Head of caudate nucleus (tissue), 42 donors: Measurements from ENCODE around the gene PBX3.
A peak's percentile ranks its signal among the peaks of the same experiment; 100 is the strongest.

Experiments used
- DNase-seq, 42 donors: peaks; one replicate each; pipeline versions ENCODE4 v3.0.0 to v3.0.0-alpha.2; 2020 to 2021; ENCODE audit warnings: mixed read lengths in 7 of 42
- intact Hi-C: fragments of 100-400 bp; cut with DNase I; formaldehyde crosslinking; loops from one replicate; pipeline ENCODE4 v1.15.0; 2022

Gene PBX3

GRCh38 chr9:125950880-125951471 is 203.8 kb downstream of the PBX3 start:
- DNase-seq = no peak
- intact Hi-C loops = no loop called here

DNA sequence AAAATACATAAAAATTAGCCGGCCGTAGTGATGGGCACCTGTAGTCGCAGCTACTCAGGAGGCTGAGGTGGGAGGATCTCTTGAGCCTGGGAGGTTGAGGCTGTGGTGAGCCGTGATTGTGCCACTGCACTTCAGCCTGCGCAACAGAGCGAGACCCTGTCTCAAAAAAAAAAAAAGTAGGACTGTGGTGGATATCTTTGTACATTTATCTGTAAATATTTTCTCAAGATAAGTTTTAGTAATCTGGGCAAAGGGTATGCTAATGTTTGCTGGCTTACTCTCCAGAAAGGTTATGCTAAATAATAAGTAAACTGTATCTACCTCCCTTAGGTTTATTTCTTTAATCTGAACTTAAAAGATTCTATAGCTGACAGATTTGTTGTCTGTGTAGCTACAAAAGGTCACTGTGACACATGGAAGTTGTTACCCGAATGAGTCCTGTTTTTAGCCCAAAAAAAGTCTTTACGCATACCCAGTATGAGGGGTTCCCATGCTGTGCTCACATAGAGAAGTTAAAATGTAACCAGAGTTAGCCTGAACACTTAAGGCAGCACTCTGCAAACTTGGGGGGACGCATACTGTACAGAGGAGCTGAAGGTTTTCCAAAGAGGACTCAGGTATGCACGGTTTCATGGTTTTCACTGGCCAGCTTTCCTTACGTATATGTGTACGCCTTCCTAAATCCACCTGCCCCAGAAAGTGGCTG is 206.3 kb downstream of the PBX3 start:
- intact Hi-C loops = no loop called here

DNA sequence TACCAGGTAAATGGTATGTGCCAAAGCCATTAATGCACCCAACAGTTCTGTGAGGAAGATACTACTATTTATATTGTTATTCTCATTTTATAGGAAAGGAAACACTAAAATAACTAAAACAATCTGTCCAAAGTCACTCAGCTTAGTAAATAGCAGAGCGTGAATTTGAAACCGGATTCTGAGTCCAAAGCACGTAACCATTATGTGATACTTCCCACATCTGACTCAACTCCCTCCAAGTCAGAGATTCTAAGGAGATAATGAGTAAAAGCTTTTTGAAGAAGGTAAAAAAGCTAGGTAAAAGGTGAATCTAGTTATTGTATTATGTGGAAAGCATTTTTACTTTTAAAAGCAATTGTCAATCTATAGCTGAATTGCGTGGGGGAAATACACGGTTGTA is 208.9 kb downstream of the PBX3 start:
- DNase-seq = no peak
- intact Hi-C loops = no loop called here

More for the DNA sequence above, 206.3 kb downstream of the PBX3 start:
- no peak for DNase-seq

DNA sequence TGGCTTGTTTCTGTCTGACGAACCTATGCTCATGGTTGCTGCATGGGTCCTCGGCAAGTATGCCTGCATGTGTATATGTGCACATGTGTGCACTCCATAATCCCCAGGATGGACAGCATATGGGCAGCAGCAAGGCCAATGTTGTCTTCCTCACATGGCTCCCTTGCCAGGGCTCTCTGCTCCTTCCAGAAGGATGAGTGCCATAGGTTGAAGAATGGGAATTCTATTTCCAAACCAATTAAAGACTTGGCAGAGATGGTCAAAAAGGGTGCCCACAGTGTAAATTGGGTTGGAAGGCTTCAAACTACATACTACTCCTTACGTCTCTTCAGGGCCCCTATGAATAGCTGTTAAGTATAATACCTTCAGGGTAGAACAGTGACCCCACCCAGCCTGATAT is 212.1 kb downstream of the PBX3 start:
- DNase-seq = no peak

DNA sequence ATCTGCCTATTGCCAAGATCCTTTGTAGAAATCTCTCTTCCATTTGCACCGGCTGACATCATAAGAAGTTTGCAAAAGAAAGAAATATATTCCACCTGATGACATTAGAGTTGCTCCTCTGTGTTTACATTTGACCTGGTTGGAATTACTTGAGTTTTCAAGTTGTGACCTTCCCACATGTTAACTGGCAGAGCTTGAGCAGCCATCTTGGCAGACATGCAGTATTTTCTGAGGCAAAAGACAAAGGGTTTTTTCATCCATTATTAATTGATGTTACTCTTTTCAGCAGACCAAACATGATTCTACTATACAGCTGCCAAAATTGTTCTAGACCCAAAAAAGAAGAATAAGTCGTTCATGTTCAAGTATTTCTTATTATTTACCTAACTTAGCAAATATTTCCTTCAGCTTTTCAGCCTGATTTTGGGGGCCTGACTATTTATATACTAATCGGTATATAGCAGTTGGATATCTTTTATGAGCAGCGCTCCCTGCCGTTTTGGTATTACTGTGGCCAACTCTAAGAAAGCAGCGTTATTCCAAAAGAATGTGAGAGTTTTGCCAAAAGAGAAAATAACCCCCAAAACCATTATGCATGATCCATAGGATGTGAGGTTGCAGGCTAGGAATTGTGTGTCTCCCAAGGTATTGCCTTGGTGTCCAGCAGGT is 212.9 kb downstream of the PBX3 start:
- peak in 13 of 42 donors; percentile 27 to 74 (median 41) for DNase-seq
- intact Hi-C loops = no loop called here

More for the DNA sequence above, 212.1 kb downstream of the PBX3 start:
- intact Hi-C loops = no loop called here

GRCh38 chr9:125960626-125961025 is 213.5 kb downstream of the PBX3 start:
- DNase-seq = no peak
- intact Hi-C loops = no loop called here

DNA sequence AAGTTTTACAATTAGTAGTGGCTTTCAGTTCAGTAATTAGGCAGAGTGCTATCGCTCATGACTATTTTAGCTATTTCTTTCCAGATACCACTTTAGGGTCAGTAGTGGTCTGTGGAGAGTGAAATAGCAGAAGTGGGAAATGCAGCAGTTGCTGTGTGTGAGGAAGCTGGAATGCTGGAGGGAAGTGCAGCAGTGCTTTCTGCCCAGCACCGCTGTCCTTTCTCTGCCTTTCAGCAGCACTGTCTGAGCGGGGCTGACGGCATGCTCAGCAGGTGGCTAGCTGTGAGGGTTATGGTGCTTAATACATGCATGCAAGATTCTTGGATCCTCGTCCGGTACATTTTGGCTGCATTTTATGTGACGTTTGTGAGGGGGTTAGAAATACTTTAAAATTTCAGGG is 213.9 kb downstream of the PBX3 start:
- intact Hi-C loops = no loop called here
- peak in 35 of 42 donors; percentile 20 to 80 (median 51) for DNase-seq

DNA sequence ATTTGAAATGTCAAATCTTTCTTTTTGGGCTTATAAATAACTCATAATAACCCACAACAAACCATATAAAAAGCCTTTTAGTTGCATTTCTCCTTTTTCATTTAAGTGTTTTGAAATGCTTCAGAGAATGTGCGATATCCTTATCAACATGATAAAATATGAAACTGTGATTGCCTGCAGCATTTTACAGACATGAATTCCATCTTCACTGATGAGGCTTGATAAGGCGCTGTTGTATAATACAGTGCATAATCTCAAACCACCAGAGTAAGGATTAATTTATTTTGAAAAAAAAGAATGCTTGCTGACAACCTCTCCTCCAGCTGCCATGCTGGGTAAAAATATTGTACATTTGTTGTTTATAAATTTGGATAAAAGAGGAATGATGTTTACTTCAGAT is 216.8 kb downstream of the PBX3 start:
- intact Hi-C loops = no loop called here
- no peak for DNase-seq

DNA sequence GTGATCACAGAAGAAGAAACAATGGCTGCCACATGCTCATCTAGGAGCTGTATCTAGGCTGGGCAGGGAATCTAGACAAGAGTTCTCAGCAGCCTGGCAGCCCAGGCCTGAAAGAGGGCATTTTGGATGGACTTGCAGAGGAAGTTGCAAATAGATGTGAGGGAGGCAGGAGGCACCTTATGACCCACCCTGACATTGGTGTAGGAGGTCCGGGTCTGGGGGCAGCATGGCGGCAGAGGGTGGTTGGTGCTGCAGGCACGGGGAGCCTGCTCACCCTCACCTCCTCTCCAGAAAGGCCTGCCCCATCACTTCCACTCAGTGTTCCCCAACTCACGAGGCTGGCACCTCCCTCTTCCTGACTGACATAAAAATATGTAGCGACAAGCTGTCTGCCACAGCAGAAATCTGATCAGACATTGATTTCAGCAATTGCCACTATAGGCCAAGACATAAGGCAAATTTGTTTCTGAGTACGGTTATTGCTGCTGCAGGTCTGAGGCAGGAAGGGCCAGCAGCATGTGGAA is 217.6 kb downstream of the PBX3 start:
- intact Hi-C loops = no loop called here
- peak in 6 of 42 donors; percentile 27 to 56 (median 32) for DNase-seq

DNA sequence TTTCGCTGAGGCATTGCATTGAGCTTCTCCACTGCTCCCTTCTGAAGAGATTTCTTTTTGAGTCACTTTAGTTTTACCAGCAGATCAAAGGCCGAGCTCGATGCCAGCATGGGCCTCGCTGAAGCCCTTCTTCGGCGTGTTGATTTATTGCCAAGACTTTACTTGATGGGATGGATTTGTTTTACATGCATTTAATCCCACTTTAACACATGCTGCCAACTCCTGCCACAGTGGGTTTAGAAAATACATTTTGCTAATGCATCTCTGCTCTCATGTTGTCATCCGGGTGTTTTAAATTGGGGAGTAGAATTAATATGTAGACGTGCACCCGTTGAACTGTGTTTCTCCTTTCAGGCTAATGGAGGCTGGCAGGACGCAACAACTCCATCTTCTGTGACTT is 218.3 kb downstream of the PBX3 start:
- intact Hi-C loops = no loop called here
- DNase-seq = no peak

GRCh38 chr9:125966466-125966865 is 219.3 kb downstream of the PBX3 start:
- no peak for DNase-seq
- intact Hi-C loops = no loop called here

DNA sequence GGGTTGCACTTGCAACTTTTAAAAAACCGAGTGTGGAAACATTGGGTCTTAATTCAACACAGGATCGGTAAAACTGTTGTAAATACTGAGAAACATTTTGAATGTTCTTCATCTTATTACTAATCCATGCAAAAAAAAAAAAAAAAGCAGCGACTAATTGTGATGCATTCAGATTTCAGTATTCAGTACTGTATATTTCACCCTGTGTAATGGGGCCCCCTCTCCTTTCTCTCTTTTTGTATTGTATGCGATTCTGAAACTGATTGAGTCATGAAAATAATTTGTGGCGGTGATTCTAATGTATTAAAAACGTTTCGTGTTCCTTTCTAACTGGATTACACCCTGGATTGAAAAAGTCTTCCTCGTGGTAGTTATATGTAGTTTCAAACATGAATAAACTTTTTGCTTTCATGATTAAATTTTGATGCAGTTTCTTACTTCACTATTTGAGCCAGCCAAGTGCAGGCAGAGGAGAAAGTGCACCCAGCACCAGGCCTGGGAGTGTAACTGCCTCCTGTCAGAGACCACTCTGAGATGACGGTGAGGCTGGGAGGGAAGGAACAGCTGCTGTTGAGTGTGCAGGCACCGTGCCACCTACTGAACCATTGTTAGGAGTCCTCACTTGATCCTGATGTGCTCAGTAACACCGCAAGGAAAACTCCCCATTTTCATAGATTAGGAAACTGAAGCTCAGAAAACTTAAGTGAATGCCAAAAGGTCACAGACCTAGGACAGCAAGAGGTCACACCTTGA is 220.0 kb downstream of the PBX3 start:
- peak in 12 of 42 donors; percentile 20 to 63 (median 46) for DNase-seq
- intact Hi-C loops = no loop called here

DNA sequence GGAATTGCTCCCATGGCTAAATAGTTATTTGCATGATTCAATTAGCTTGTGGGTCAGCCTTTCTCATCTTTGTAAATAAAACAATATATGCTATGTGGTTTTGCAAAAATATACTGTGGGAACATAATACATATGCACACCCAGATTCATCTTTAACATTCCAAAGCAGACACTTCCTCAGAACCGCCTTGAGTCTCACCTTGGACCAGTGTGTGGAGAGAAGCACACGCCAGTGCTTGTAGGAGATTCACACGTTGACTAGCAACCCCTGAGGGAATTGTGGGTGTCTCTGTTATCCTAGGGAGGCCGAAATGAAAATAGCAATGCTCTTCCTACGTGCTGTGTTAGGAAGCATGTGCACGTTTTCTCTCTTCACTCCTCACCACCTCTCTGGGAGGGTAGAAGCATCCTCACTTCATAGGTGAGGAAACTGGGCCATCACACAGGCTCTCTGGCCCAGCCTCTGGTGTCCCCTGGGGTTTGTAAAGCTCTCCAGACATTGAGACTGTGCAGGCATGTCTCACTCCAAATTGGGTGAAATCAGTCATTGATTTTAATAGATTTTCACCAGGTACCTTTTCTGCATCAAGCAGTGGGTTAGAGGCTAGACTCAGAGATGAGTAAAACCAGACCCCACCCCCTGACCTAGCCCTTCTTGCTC is 221.7 kb downstream of the PBX3 start:
- peak in 4 of 42 donors; percentile 14 to 39 (median 28) for DNase-seq
- intact Hi-C loops = no loop called here

DNA sequence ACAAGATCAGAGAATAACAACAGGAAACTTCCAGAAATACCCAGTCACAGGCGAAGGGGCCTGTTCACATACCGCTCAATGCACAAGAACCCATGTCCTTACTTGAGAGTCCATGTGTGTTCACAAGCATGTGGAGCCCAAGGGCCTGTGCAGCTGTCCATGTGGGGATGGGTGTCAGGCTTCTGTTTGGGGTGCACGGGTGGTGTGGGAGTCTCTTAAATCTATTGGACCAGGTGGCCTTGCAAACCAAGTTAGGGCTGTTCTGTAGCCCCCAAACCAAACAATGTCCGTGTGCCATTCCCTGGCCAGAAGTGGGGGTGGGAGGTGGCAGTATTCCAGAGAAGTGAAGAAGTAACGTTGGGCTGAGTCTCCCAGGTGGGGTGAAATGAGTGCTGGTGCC is 222.3 kb downstream of the PBX3 start:
- intact Hi-C loops = no loop called here
- peak in 3 of 42 donors; percentile 6 to 36 (median 6) for DNase-seq

GRCh38 chr9:125969868-125970267 is 222.7 kb downstream of the PBX3 start:
- intact Hi-C loops = no loop called here
- peak in 3 of 42 donors; percentile 3 to 31 (median 12) for DNase-seq

- intact Hi-C loops = no loop called here
- DNase-seq = peak in 2 of 42 donors; percentile 4 to 36
Observed at GRCh38 chr9:125970340-125970739, 223.2 kb downstream of the PBX3 start.

- DNase-seq = peak in 2 of 42 donors; percentile 1 to 30
- intact Hi-C loops = no loop called here
Observed at GRCh38 chr9:125971050-125971449, 223.9 kb downstream of the PBX3 start.

- DNase-seq = peak in 6 of 42 donors; percentile 8 to 26 (median 20)
- intact Hi-C loops = no loop called here
Observed at GRCh38 chr9:125972012-125972729, 225.0 kb downstream of the PBX3 start.
